Smooth muscle cell (in vitro differentiated cells): ENCODE results near the gene KCNJ14. TPM values are rescaled to one million over a fixed set of nuclear protein-coding genes. Genes with fewer than 3 reads are reported as not detected.

Experiments
- DNase-seq: peaks from one replicate; lab custom pipeline; 2025; ENCODE audit not compliant: unreplicated experiment; lab: John Stamatoyannopoulos, UW
- H2AFZ ChIP-seq: fragments of 200-600 bp; sonication (generic); 2 replicates; pipeline ENCODE4 v1.6.0; 2016; ENCODE audit warnings: antibody characterized with exemption, low read depth, mild to moderate bottlenecking
- H3F3A ChIP-seq: fragments of 200-600 bp; sonication (generic); 2 replicates; pipeline ENCODE4 v1.6.0; 2017; ENCODE audit warnings: antibody characterized with exemption, low read depth
- H3K27ac ChIP-seq: fragments of 200-600 bp; sonication (generic); 2 replicates; pipeline ENCODE4 v1.5.1; 2016; ENCODE audit warnings: low read depth, mild to moderate bottlenecking
- H3K27me3 ChIP-seq: fragments of 200-600 bp; sonication (generic); 2 replicates; pipeline ENCODE4 v1.6.1; 2016; ENCODE audit warnings: low read depth, mild to moderate bottlenecking
- H3K36me3 ChIP-seq: fragments of 200-600 bp; sonication (generic); 2 replicates; pipeline ENCODE4 v1.5.1; 2016; ENCODE audit warnings: low read depth
- H3K4me1 ChIP-seq: fragments of 200-600 bp; sonication (generic); 2 replicates; pipeline ENCODE4 v1.5.1; 2016; ENCODE audit warnings: low read depth
- H3K4me2 ChIP-seq: fragments of 200-600 bp; sonication (generic); 2 replicates; pipeline ENCODE4 v1.6.0; 2016; ENCODE audit warnings: mild to moderate bottlenecking
- H3K4me3 ChIP-seq: fragments of 200-600 bp; sonication (generic); 2 replicates; pipeline ENCODE4 v1.5.1; 2016; ENCODE audit warnings: mild to moderate bottlenecking
- H3K79me2 ChIP-seq: fragments of 200-600 bp; sonication (generic); 2 replicates; pipeline ENCODE4 v1.6.0; 2016; ENCODE audit warnings: low read depth, mild to moderate bottlenecking
- H3K9ac ChIP-seq: fragments of 200-600 bp; sonication (generic); 2 replicates; pipeline ENCODE4 v1.6.0; 2016; ENCODE audit warnings: low read depth
- H3K9me3 ChIP-seq: fragments of 200-600 bp; sonication (generic); replicated peaks from 2 replicates; pipeline ENCODE4 v1.5.1; 2016; ENCODE audit warnings: low read depth
- H4K20me1 ChIP-seq: fragments of 200-600 bp; sonication (generic); 2 replicates; pipeline ENCODE4 v1.6.0; 2016; ENCODE audit warnings: low read depth
- CTCF ChIP-seq: fragments of 200-600 bp; sonication (generic); IDR thresholded peaks from 2 replicates; pipeline ENCODE4 v1.5.1; 2017; ENCODE audit warnings: borderline replicate concordance, mild to moderate bottlenecking, antibody characterized with exemption; ENCODE audit not compliant: insufficient read depth, poor library complexity, severe bottlenecking
- WGBS: methylation state at CpG from one replicate; pipeline ENCODE4 v1.1.7; 2016; ENCODE audit warnings: low lambda C conversion rate; 5-methylcytosine and 5-hydroxymethylcytosine counted together
- polyA plus RNA-seq: library from polyadenylated mRNA; unstranded; fragments of >200 nt; fragmentation: Nextera tagmentation; extraction: Ambion mirVana; gene quantifications from 2 replicates; pipeline ENCODE4 v1.2.1, GENCODE V29; 2016
- total RNA-seq: library from RNA; depleted of rRNA; stranded (reverse); fragments of >200 nt; gene quantifications from 2 replicates; pipeline ENCODE4 v1.2.3, GENCODE V29; 2014

Gene KCNJ14
- total and polyA plus RNA-seq, 2 experiments from 2014 or later, result 1.7 to 1.8 TPM

DNA sequence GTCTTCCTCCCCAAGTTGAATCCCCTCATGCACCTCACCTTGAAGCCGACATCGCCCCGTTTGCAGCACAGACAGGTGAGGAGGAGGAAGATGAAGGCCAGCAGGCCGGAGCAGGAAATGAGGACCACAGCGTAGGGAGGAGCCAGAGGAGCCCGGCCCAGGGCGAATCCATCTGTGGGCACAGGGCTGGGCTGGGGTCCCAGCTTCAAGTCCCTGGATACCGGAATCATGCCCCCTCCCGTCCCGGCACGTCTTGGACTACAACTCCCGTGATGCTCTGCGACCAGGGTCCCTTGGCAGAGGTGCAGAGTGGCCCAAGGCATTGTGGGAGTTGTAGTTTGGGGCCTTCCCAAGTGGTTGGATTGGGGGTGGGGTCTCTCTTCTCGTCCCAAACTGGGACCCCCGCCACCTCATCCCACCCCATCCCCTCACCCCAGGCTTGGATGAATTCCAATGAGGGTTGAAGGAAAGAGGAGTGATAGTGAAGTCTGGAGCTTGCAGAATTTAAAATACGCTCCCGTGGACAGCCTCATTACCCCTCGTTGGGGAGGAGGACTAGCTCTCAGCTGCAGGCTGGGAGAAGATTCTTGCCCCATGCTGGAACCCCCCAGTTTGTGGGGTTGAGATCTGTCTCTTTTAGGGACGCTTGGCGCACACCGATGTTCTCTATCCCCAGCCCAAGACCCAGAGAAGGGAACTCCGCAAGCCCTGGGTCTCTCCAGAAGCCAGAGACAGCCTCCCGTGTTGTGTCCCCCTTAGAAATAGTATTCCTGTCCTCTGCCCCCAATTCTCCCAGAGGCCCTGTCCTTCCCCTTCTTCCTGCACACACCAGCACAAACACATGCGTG is 55.3 kb downstream of the KCNJ14 start:
- Histone ChIP-seq H2AFZ (peak overlapping the region; percentile 96), H3K9ac (no peak overlapping the region), H3K36me3 (no peaks in the 10 kb centered on the region), H3K9me3 (no peaks in the 10 kb centered on the region), H3K4me2 (peak overlapping the region; percentile 93), H4K20me1 (no peaks in the 10 kb centered on the region), H3K4me1 (peaks cover 8% of the 10 kb centered on the region), H3K79me2 (no peaks in the 10 kb centered on the region), H3K27ac (no peak overlapping the region), H3K4me3 (peak overlapping the region; percentile 55), H3K27me3 (no peaks in the 10 kb centered on the region), H3F3A (peaks cover 4% of the 10 kb centered on the region)
- TF ChIP-seq CTCF, result no peak
- 23% methylated on average over 23 of the region's 24 CpGs for WGBS
- no peak for DNase-seq

DNA sequence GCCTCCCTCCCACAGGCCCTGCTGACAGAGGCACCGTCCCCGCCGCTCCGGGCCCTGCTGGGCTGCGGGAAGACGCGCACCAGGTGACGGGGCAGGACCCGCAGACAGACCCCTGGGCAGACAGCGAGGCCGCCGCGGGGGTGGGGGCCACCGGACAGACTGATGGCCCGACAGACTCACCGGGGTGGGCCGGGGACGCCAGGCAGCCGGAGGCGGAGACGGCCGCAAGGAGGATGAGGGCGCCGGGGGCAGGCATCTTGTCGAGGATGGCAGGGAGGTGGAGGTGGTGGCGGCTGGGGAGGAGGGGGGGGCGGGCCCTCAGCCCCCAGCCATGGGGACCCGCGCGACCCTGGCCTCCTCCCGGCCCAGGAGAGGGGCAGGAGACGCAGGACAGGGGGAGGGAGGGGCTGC is 56.0 kb downstream of the KCNJ14 start:
- TF ChIP-seq CTCF, result no peak
- H3K9ac ChIP-seq, result no peak overlapping the region
- H3F3A ChIP-seq, result peaks cover 4% of the 10 kb centered on the region
- no peaks in the 10 kb centered on the region for H3K79me2 ChIP-seq
- H3K9me3 ChIP-seq, result no peaks in the 10 kb centered on the region
- H3K27ac ChIP-seq, result no peak overlapping the region
- H3K36me3 ChIP-seq, result no peaks in the 10 kb centered on the region
- DNase-seq, result no peak
- H2AFZ ChIP-seq, result no peak overlapping the region
- 0% methylated on average over 2 of the region's 32 CpGs for WGBS
- peak overlapping the region; percentile 55 for H3K4me3 ChIP-seq
- no peaks in the 10 kb centered on the region for H4K20me1 ChIP-seq
- peak overlapping the region; percentile 93 for H3K4me2 ChIP-seq
- peaks cover 8% of the 10 kb centered on the region for H3K4me1 ChIP-seq
- H3K27me3 ChIP-seq, result no peaks in the 10 kb centered on the region

- Histone ChIP-seq H3K4me1 (peaks cover 8% of the 10 kb centered on the region), H3K36me3 (no peaks in the 10 kb centered on the region), H3K27ac (no peak within 1 kb of the TSS), H3K9me3 (no peaks in the 10 kb centered on the region), H4K20me1 (no peaks in the 10 kb centered on the region), H3K27me3 (no peaks in the 10 kb centered on the region), H3K9ac (no peak within 1 kb of the TSS), H2AFZ (peak within 1 kb of the TSS; percentile 96), H3K79me2 (no peaks in the 10 kb centered on the region), H3K4me3 (peak within 1 kb of the TSS; percentile 55), H3F3A (peaks cover 4% of the 10 kb centered on the region), H3K4me2 (peak within 1 kb of the TSS; percentile 93)
- no peak for DNase-seq
- TF ChIP-seq CTCF, result no peak
- WGBS, result 46% methylated on average over 20 of the region's 32 CpGs
These were observed 56.6 kb downstream of the KCNJ14 start, which contains the start of gene LMTK3 for GRCh38 chr19:48511800-48512503. TSS of gene LMTK3 (minus strand) at chr19:48511835. CDS start at chr19:48511576, 259 bp downstream.
